Adrenal gland (tissue), 12 donors: Measurements from ENCODE around the gene GABRR3. TPM values are rescaled to one million over a fixed set of nuclear protein-coding genes. Genes with fewer than 3 reads are reported as not detected.

Experiments
- DNase-seq, 7 donors: peaks; one replicate each; pipeline ENCODE4 v3.0.0-alpha.2; 2019 to 2020
- H3K27ac ChIP-seq, 5 donors: fragments of 200-600 bp; sonication (generic) in 4 of 5; 1 replicate in 3 of 5; 2 replicates in 2 of 5; pipeline versions ENCODE4 v1.5.1 to v1.8.0; 2016 to 2020; ENCODE audit warnings: mild to moderate bottlenecking in 1 of 5
- H3K27me3 ChIP-seq: fragments of 200-600 bp; 2 replicates; pipeline ENCODE4 v1.8.0; 2021
- H3K36me3 ChIP-seq, 2 donors: fragments of 200-600 bp; replicated peaks in 1 of 2; 1 replicate in 1 of 2; 2 replicates in 1 of 2; pipeline versions ENCODE4 v1.5.1 to v1.8.0; 2018 to 2022
- H3K4me1 ChIP-seq, 2 donors: fragments of 200-600 bp; replicated peaks in 1 of 2; 1 replicate in 1 of 2; 2 replicates in 1 of 2; pipeline versions ENCODE4 v1.5.1 to v1.8.0; 2018 to 2021
- H3K4me3 ChIP-seq, 4 donors: fragments of 200-600 bp; sonication (generic) in 3 of 4; one replicate each; pipeline ENCODE4 v1.5.1; 2016 to 2018
- H3K9me3 ChIP-seq, 3 donors: fragments of 200-600 bp; sonication (generic) in 1 of 3; replicated peaks in 1 of 3; 1 replicate in 2 of 3; 2 replicates in 1 of 3; pipeline versions ENCODE4 v1.5.1 to v1.8.0; 2016 to 2021
- CTCF ChIP-seq, 6 experiments: fragments of 450-650 bp in 4 of 6; fragments of 200-600 bp in 2 of 6; sonication (generic) in 1 of 6; IDR thresholded peaks; 1 replicate in 5 of 6; 2 replicates in 1 of 6; pipeline versions ENCODE4 v1.5.1 to v1.8.0; 2016 to 2021; ENCODE audit warnings: antibody characterized with exemption in 6 of 6, mild to moderate bottlenecking in 2 of 6, moderate library complexity in 1 of 6
- POLR2A ChIP-seq, 2 donors: fragments of 450-650 bp; IDR thresholded peaks; one replicate each; pipeline ENCODE4 v1.6.1; 2017; ENCODE audit warnings: antibody characterized with exemption in 2 of 2, mild to moderate bottlenecking in 2 of 2, moderate library complexity in 1 of 2
- WGBS, 4 donors: extraction: QIAGEN DNeasy Blood & Tissue Kit in 2 of 4; methylation state at CpG; one replicate each; pipeline versions ENCODE4 v1.1.5 to v1.1.7; 2013 to 2017; 5-methylcytosine and 5-hydroxymethylcytosine counted together
- intact Hi-C, 2 donors: fragments of 100-400 bp; cut with DNase I; formaldehyde crosslinking; loops; one replicate each; pipeline versions ENCODE4 v1.14.1 to v1.15.0; 2022 to 2023
- polyA plus RNA-seq, 3 donors: library from polyadenylated mRNA; stranded (reverse); fragments of 200-250 nt in 2 of 3; fragments of 350-450 nt in 1 of 3; fragmentation: Illumina TruSeq in 1 of 3; extraction: RNeasy Lipid Tissue Mini Kit (QIAGEN cat#74804) in 1 of 3; gene quantifications; one replicate each; pipeline ENCODE4 v1.2.3, GENCODE V29; 2013 to 2014
- total RNA-seq, 9 donors: library from RNA; depleted of rRNA in 4 of 9; stranded (reverse); fragments of >200 nt in 4 of 9; fragments of 120-200 nt in 1 of 9; fragmentation: NEBNext Ultra II Directional in 1 of 9; extraction: Animal tissue kit (Norgen Biotek cat#: 25700) in 1 of 9; gene quantifications; one replicate each; pipeline versions ENCODE4 v1.1.0 to v1.2.4, GENCODE V29; 2013 to 2023
- donor health status: healthy with polysubstance abuse.
- donor health status: Bipolar disorder and iron deficiency.
- donor health status: DM: yes; HTN: yes; CAD: no.
- donor health status: DM: no; HTN: no; CAD: no.
- donor health status: DM: no; HTN: no; CAD: no.
- donor health status: DM: yes; HTN: yes; CAD: no.

GABRR3 gene
- total and polyA plus RNA-seq, 12 donors = under 0.01 TPM; not detected in 11

DNA sequence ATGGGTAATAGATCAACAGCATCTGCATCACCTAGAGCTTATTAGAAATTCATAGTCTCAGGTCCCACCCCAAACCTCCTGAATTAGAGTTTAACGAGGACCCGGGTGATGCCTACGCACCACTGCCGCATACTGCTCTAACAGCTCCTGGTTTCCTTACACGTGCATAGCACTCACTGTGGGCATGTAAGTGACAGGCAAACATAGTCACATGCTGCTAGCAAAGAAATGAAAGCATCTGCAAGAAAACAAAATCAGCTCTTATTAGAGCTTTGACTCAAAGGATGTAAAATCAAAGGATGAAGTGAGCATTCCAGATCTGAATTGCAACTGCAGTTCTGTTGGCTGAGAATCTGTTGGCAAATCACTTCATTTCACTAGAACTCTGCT is 43.8 kb downstream of the GABRR3 start:
- H3K4me1 ChIP-seq = no peaks in the 10 kb centered on the region
- no peaks in the 10 kb centered on the region for H3K36me3 ChIP-seq
- H3K27me3 ChIP-seq = no peaks in the 10 kb centered on the region
- no peak overlapping the region for H3K4me3 ChIP-seq
- intact Hi-C loops = no loop called here
- H3K9me3 ChIP-seq = no peaks in the 10 kb centered on the region
- TF ChIP-seq CTCF (IDR thresholded peaks at IDR 0.05) = no peak
- no peak for TF ChIP-seq POLR2A (IDR thresholded peaks at IDR 0.05)
- H3K27ac ChIP-seq = no peak overlapping the region
- DNase-seq = no peak
- WGBS, 4 donors = 66 to 83% (median 71%) methylated on average over 5 of the region's 5 CpGs

DNA sequence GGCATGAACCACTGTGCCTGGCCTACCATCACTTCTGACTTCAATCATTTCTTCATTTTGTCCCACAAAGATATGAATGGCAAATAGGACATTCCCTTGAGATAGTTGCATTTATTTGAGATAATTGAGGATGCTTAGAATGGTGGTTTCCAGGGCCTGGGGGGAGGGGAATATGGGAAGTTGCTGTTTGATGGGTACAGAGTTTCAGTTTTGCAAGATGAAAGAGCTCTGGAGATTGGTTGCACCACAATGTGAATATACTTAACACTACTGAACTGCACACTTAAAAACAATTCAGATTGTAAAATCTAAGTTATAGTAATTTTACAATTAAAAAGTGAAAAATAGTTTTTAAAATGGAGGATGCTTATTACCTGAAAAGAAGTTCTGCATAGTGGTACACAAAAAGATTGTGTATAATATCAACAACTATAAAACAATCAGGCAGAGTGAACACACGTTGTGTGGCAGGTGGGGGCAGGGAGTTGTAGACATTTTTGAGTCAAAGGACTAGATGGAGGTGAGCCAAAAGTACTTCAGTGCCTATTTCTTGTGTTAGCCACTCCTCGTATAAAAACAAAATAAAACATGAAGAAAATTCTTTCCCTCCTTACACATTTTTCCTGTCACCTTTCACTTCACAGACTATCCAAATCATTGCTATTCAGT is 44.4 kb downstream of the GABRR3 start:
- Histone ChIP-seq H3K4me1 (no peaks in the 10 kb centered on the region), H3K4me3 (no peak overlapping the region), H3K9me3 (no peaks in the 10 kb centered on the region), H3K27me3 (no peaks in the 10 kb centered on the region), H3K36me3 (no peaks in the 10 kb centered on the region), H3K27ac (no peak overlapping the region)
- TF ChIP-seq CTCF (IDR thresholded peaks at IDR 0.05) (no peak), POLR2A (IDR thresholded peaks at IDR 0.05) (no peak)
- WGBS, 4 donors = 34 to 49% (median 43%) methylated on average over 2 of the region's 2 CpGs
- intact Hi-C loops = no loop called here
- no peak for DNase-seq

GRCh38 chr3:97988784-97989568 is 46.1 kb downstream of the GABRR3 start:
- H3K27ac ChIP-seq = no peak overlapping the region
- H3K9me3 ChIP-seq = no peaks in the 10 kb centered on the region
- H3K27me3 ChIP-seq = no peaks in the 10 kb centered on the region
- H3K4me1 ChIP-seq = no peaks in the 10 kb centered on the region
- intact Hi-C loops = no loop called here
- 94 to 100% (median 98%) methylated on average over 3 of the region's 3 CpGs for WGBS, 4 donors
- TF ChIP-seq POLR2A (IDR thresholded peaks at IDR 0.05) (no peak), CTCF (IDR thresholded peaks at IDR 0.05) (no peak)
- no peak for DNase-seq
- H3K4me3 ChIP-seq = no peak overlapping the region
- no peaks in the 10 kb centered on the region for H3K36me3 ChIP-seq

DNA sequence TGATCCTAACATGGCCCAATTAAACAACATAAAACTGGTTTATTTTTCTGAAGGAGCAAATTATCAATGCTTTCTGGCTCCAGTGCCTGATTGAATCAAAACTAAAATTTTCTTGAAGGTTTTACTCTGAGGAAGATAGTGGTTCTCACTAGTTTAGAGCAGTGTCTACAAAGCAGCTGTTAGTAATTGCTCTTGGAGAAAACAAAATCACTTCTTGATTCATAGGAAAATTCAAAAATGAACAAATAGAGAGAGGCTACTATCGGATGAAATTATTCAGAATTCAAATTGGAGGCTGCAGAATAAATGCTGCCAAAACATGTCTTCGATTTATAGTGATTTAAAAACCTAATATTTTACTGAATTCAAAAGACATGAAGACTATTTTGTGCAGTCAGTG is 47.8 kb downstream of the GABRR3 start:
- no peaks in the 10 kb centered on the region for H3K4me1 ChIP-seq
- no peaks in the 10 kb centered on the region for H3K27me3 ChIP-seq
- H3K4me3 ChIP-seq = no peak overlapping the region
- no peaks in the 10 kb centered on the region for H3K9me3 ChIP-seq
- no peak for DNase-seq
- intact Hi-C loops = no loop called here
- WGBS, 4 donors = 78 to 86% (median 85%) methylated on average over 2 of the region's 2 CpGs
- no peaks in the 10 kb centered on the region for H3K36me3 ChIP-seq
- TF ChIP-seq POLR2A (IDR thresholded peaks at IDR 0.05) (no peak), CTCF (IDR thresholded peaks at IDR 0.05) (no peak)
- H3K27ac ChIP-seq = no peak overlapping the region
